HG03097 (cell line): ENCODE data around the gene PARP16.
"Not testable (repeated sequence)": the region's sequence is repeated elsewhere in the genome, so short reads cannot be mapped to it uniquely, and the experiment has no call there.

Experiments used
- ATAC-seq: cut with Tn5 transposase; IDR thresholded peaks from one replicate; pipeline ENCODE4 v1.9.1; 2021; ENCODE audit not compliant: unreplicated experiment, low FRiP score

Gene PARP16

DNA sequence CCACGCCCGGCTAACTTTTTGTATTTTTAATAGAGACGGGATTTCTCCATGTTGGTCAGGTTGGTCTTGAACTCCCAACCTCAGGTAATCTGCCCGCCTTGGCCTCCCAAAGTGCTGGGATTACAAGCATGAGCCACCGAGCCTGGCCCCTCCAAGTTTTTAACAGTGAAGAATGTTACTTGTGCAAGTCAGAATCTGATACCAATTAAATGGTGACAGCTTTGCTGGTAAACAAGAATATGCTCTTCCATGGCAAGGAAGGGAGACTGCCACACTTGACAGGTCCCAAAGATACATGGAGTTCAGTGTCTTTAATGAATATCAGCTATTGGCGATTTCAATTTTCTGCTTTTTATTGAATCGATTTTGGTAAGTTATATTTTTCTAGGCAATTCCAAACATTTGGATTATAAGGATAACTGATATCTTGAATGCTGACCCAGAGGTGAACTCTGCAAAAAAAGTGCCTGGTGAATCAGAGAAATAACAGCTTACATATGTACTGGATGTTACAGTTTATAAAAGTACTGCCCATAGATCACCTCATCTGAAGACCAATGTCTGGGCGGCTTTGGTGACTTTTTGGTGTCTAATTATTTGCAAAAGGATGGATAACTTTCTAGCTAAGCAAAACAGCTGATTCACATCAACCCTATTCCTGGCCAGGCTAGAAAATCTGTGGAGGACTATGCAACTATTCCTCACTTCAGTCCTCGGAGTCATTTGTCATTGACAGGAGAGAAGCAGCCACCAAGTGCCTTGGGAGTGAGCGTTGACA, 1.2 kb downstream of the PARP16 start:
- no peak for ATAC-seq

GRCh38 chr15:65278480-65278879, 8.2 kb downstream of the PARP16 start:
- ATAC-seq = no peak

- no peak for ATAC-seq
Observed at GRCh38 chr15:65277015-65277414, 9.7 kb downstream of the PARP16 start.

GRCh38 chr15:65275728-65276126, 11.0 kb downstream of the PARP16 start:
- ATAC-seq = no peak

DNA sequence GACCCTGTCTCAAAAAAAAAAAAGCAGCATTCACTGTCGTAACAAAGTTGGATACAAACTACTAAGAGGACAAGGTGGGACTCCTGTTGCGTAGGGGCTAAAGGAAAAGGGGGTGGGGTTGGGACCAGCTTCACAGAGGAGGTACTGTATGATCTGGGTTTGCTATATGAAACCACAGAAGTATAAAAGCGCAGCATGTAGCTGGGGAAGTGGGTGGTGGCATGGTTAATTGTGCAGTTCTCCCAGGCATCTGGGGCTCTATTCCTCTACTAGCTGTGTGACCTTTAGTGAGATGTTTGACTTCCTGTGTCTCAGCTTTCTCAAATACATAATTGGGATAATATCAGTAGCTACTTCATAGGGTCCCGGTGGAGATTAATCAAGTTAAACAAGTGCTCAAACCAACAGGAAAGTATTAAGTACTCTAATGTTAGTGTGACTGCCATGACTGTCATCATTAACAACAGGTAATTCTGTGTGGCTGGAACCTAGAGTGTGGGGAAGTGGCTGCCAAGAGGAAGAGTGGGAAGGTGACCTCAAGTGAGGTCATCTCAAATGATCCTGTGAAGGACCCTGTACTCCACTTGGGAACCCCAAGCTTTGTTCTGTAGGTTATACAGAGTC, 11.5 kb downstream of the PARP16 start:
- no peak for ATAC-seq

GRCh38 chr15:65270811-65271545, 15.7 kb downstream of the PARP16 start:
- ATAC-seq = not testable (repeated sequence)

DNA sequence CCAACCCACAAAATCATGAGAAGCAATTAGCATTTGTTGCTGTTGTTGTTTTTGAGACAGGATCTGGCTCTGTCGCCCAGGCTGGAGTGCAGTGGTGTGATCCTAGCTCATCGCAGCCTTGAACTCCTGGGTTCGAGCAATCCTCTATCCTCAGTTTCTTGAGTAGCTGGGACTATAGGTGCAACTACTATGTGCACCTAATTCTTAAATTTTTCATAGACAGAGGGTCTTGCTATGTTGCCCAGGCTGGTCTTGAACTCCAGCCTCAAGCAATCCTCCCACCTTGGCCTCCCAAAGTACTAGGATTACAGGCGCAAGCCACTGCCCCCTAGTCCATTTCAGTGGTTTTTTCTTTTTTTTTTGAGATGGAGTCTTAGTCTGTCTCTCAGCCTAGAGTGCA, 18.3 kb downstream of the PARP16 start:
- ATAC-seq = no peak

- no peak for ATAC-seq
Observed at GRCh38 chr15:65266469-65266868, 20.2 kb downstream of the PARP16 start.

GRCh38 chr15:65264863-65265430, 21.7 kb downstream of the PARP16 start:
- ATAC-seq = no peak

DNA sequence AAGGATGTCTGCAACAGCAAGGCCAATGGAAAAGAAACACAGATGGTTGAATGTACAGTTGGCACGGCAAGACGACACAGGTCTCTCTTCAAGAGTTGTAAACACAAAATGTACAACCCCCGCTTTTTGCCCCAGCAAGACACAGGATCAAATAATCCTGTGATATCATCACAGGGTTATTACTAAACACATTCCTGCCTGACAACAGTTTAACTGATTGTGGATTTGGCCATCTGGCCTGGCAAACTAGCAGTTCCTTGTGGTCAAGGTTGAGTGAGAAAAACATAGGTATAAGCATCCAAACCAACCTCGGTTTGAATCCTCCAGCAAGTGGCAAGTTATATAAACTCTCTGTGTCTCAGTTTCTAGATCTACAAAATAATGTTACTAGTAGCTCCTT, 23.4 kb downstream of the PARP16 start:
- ATAC-seq = no peak

- ATAC-seq = no peak
Observed at GRCh38 chr15:65260968-65261367, 25.7 kb downstream of the PARP16 start.

DNA sequence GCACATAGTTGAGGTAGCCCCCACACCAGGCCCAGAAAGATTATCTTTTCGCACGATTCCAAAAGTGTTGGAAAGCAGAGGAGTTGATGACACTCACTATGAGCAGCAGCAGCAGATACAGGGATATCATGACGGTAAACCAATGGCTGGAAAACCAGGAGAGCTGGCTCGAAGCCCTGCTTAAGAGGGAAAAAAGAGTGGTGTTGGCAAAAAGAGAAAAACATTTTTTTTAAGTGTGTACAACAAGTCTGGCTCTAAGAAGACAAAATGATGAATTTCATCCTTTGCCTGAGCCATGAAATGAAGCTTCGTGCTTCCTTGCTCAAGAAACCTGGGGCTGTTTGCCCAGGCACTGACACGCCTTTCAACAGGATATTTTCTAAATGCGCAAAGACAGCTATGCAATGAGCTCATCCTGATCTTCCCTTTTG, 27.3 kb downstream of the PARP16 start:
- no peak for ATAC-seq

GRCh38 chr15:65258375-65259262, 28.1 kb downstream of the PARP16 start:
- ATAC-seq = no peak

GRCh38 chr15:65255486-65256140, 31.1 kb downstream of the PARP16 start:
- no peak for ATAC-seq

GRCh38 chr15:65254758-65255157, 31.9 kb downstream of the PARP16 start:
- no peak for ATAC-seq

DNA sequence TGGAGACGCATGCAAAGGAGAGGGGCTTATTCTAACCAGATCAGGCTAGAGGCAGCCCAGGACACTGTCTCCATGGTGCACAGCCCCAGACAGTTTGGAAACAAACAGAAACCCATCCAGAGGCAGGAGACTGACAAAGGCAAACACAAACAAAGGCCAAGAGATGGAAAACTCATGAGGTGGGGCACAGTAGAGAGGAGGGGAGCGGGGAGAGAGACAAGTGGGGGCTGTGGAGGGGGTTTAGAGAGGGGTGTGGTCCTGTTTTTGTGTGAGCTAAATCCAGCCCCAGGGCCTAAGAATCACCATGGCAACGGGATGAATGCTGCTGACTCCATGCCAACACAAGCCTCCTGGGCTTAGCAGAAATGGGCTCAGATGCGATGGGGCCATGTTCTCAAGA, 32.3 kb downstream of the PARP16 start:
- ATAC-seq = no peak

GRCh38 chr15:65249641-65250040, 37.0 kb downstream of the PARP16 start:
- no peak for ATAC-seq

DNA sequence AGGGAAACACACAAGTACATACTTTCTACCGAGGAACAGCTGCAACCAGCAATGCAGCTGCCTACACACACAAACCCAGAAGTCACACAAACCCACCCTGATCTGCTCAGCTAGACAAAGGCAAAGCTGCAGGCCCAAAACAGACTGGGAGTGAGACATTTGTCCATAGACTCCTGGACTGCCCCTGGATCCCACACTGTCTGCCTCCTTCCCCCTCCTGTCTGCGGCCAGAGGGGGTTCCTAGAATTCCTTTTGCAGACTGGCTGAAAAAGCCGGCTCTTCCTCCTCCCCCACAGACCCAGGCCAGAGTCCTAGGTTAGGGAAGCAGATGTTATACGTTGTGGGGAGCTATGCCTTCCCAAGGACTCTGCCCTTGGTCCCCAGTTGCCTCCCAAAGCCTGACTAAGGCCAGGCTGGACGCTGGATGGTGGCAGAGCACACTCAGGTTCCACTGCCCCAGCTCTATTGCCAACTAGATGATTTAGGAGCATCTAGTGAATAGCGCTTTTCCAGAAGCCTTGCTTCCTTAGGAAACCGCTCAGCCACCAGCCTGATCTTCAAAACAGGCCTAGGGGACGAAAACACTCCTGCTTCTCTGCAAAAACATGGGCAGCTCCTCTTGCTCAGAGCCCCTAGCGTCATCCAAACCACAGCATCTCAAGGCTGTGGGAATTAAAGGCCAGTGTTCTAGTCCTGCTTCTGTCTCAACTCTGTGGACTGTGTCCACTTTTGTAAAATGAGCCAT, 38.0 kb downstream of the PARP16 start:
- ATAC-seq = no peak

GRCh38 chr15:65246939-65247338, 39.7 kb downstream of the PARP16 start:
- no peak for ATAC-seq
